ENCODE results near the gene TUBB8.
"Not testable (repeated sequence)": the region's sequence is repeated elsewhere in the genome, so short reads cannot be mapped to it uniquely, and the experiment has no call there.

The TUBB8 gene

GRCh38 chr10:13315-13635 lies 35.8 kb downstream of the TUBB8 start:
- not testable (repeated sequence) for DNase-seq

GRCh38 chr10:12444-13314 lies 36.4 kb downstream of the TUBB8 start:
- not testable (repeated sequence) for DNase-seq

- not testable (repeated sequence) for DNase-seq
Measured at GRCh38 chr10:11260-11659, 37.8 kb downstream of the TUBB8 start.

GRCh38 chr10:10261-10971 lies 38.7 kb downstream of the TUBB8 start:
- DNase-seq: not testable (repeated sequence)
